ENCODE measurements around the gene FRMD3. TPM values are rescaled to one million over a fixed set of nuclear protein-coding genes. Genes with fewer than 3 reads are reported as not detected.

Gene FRMD3
- total RNA-seq, 1 donor from 2014 or later = 1.9 TPM

DNA sequence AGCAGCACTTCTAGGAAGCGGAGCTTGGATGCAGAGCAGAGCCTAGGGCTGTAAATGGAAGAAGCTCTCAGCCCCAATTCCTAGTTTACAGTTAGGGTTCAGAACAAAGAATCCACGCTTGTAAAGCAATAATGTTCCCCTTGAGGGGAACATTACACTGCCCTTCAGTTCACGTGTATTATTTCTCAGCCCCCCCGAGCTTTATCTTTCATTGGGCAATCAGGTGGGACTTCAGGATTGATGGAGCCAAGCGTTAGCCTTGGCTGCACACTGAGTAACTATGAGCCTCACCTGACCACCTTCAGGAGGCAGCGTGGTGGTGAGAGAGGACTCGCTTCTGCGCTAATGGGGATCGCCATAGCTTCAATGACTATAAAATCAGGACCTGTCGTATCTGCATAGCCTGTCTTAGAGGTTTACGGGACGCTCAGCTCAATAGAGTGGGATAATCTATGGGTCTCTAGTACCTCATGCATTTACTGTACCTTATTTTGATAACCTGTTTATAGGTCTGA, 318.2 kb downstream of the FRMD3 start:
- Mint-ChIP-seq H3K9me3 (peaks cover 8% of the 10 kb centered on the region), H3K4me1 (peaks cover 9% of the 10 kb centered on the region), H3K27ac (no peak overlapping the region), H3K36me3 (peaks cover 2% of the 10 kb centered on the region), H3K27me3 (ENCODE audit: insufficient read depth, low read depth) (peaks cover 6% of the 10 kb centered on the region), H3K4me3 (peak overlapping the region; percentile 96)
- no peak for DNase-seq (ENCODE audit: low spot score)
- peaks cover 7% of the 10 kb centered on the region for H3K27me3 ChIP-seq
- no peaks in the 10 kb centered on the region for H3K4me1 ChIP-seq
- H4K20me1 ChIP-seq (ENCODE audit: low read depth) = no peaks in the 10 kb centered on the region
- H3K27ac ChIP-seq = no peak overlapping the region
- no peaks in the 10 kb centered on the region for H3K79me2 ChIP-seq (ENCODE audit: low read depth)
- no peaks in the 10 kb centered on the region for H3F3A ChIP-seq (ENCODE audit: low read depth)
- peak overlapping the region; percentile 94 for H2AFZ ChIP-seq (replicated peaks)
- peak overlapping the region; percentile 65 for H3K4me3 ChIP-seq
- no peak overlapping the region for H3K9ac ChIP-seq
- no peaks in the 10 kb centered on the region for H3K36me3 ChIP-seq
- TF ChIP-seq EZH2 (IDR thresholded peaks at IDR 0.05) (no peak), EZH2phosphoT487 (IDR thresholded peaks at IDR 0.05) (no peak)
- TF ChIP-seq, protein P1, sequence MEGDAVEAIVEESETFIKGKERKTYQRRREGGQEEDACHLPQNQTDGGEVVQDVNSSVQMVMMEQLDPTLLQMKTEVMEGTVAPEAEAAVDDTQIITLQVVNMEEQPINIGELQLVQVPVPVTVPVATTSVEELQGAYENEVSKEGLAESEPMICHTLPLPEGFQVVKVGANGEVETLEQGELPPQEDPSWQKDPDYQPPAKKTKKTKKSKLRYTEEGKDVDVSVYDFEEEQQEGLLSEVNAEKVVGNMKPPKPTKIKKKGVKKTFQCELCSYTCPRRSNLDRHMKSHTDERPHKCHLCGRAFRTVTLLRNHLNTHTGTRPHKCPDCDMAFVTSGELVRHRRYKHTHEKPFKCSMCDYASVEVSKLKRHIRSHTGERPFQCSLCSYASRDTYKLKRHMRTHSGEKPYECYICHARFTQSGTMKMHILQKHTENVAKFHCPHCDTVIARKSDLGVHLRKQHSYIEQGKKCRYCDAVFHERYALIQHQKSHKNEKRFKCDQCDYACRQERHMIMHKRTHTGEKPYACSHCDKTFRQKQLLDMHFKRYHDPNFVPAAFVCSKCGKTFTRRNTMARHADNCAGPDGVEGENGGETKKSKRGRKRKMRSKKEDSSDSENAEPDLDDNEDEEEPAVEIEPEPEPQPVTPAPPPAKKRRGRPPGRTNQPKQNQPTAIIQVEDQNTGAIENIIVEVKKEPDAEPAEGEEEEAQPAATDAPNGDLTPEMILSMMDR (IDR thresholded peaks at IDR 0.05) = no peak
- H3K4me2 ChIP-seq = peak overlapping the region; percentile 81
- H3K9me3 ChIP-seq (ENCODE audit: low read depth) = no peaks in the 10 kb centered on the region

DNA sequence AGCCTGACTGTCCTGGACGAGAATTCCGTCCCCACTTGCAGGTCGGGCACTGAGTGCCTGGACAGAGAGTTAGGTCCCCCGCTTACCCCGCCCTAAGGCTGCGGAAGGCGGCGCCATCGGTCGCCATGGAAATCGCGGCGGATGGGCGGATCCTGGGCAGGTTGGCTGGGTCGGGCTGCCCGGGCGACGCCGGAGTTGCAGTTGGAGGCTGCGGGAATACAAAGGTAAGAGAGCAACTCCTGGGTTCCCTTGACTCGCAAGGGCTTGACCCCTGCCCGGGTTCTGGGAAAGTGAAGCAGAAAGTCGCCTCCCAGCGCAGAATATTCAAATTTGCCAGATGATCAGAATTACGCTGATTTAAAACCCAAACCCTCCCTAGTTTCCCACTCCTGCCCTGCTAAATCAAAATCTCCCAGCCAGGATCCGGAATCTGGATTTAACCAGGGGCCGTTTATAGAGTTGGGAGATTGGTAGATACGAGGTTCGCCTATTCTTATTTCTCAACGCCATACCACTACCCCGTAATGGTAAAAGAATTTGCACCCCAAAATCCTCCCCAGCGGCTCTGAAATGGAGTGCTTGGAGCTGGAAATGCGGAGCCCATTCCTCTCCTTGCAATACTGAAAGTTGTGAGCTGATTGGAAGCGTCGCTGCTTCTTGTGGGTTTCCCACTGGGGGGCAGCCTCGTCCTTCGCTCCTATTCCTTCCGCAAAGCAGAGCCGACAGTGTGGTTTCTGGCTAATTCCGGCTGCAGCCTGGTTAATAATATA, 318.9 kb downstream of the FRMD3 start:
- no peaks in the 10 kb centered on the region for H4K20me1 ChIP-seq (ENCODE audit: low read depth)
- Mint-ChIP-seq H3K9me3 (peaks cover 10% of the 10 kb centered on the region), H3K4me1 (peaks cover 9% of the 10 kb centered on the region), H3K27me3 (ENCODE audit: insufficient read depth, low read depth) (peaks cover 6% of the 10 kb centered on the region), H3K4me3 (peak overlapping the region; percentile 96), H3K36me3 (peaks cover 2% of the 10 kb centered on the region), H3K27ac (no peak overlapping the region)
- peaks cover 7% of the 10 kb centered on the region for H3K27me3 ChIP-seq
- H3K27ac ChIP-seq = no peak overlapping the region
- H3K9ac ChIP-seq = no peak overlapping the region
- H3K4me1 ChIP-seq = no peaks in the 10 kb centered on the region
- H3K4me3 ChIP-seq = peak overlapping the region; percentile 65
- no peaks in the 10 kb centered on the region for H3K79me2 ChIP-seq (ENCODE audit: low read depth)
- H3K4me2 ChIP-seq = peak overlapping the region; percentile 81
- TF ChIP-seq, protein P1 (IDR thresholded peaks at IDR 0.05) = peak; percentile 62
- TF ChIP-seq EZH2phosphoT487 (IDR thresholded peaks at IDR 0.05) = no peak
- no peaks in the 10 kb centered on the region for H3K9me3 ChIP-seq (ENCODE audit: low read depth)
- no peaks in the 10 kb centered on the region for H3F3A ChIP-seq (ENCODE audit: low read depth)
- no peaks in the 10 kb centered on the region for H3K36me3 ChIP-seq
- H2AFZ ChIP-seq (replicated peaks) = peak overlapping the region; percentile 94
- DNase-seq (ENCODE audit: low spot score) = peak; percentile 88

DNA sequence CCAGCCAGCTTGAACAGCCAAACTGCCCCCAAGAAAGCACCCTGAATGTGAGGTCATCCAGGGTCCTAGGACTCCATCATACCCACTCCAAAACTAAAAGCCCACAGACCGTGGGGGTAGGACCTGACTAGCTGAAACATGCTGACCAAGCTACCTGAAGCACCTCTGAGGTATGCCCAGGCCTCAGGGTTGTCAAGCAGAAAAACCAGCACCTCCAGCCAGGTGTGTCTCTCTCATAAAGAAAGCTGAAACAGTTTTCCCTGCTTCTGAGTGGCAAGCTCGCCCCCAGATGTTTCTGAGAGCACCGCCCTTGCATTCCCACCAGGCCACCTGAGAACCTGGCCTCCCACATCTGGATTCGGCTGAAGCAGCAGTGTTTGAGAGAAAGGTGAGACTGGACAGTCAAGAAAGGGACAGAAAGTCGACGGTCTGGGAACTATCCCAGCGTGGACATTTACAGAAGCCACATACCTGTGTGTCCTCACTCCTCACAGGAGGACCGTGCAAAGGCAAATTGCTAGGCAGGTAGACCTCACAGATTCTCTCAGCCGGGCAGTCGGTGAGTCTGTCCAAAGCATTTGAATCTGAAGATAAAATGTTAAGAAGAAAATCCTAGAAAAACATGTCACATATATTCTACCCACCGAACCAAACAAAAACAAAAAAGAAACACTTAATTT, 319.6 kb downstream of the FRMD3 start:
- Mint-ChIP-seq H3K4me1 (peaks cover 9% of the 10 kb centered on the region), H3K9me3 (peaks cover 10% of the 10 kb centered on the region), H3K36me3 (peaks cover 2% of the 10 kb centered on the region), H3K27me3 (ENCODE audit: insufficient read depth, low read depth) (peaks cover 6% of the 10 kb centered on the region), H3K27ac (no peak overlapping the region), H3K4me3 (peak overlapping the region; percentile 96)
- Histone ChIP-seq H3K4me1 (no peaks in the 10 kb centered on the region), H3K79me2 (ENCODE audit: low read depth) (no peaks in the 10 kb centered on the region), H3K9ac (no peak overlapping the region), H3F3A (ENCODE audit: low read depth) (no peaks in the 10 kb centered on the region), H3K36me3 (no peaks in the 10 kb centered on the region), H3K4me2 (no peak overlapping the region), H2AFZ (replicated peaks) (no peak overlapping the region), H3K27me3 (peaks cover 7% of the 10 kb centered on the region), H3K4me3 (no peak overlapping the region), H3K9me3 (ENCODE audit: low read depth) (no peaks in the 10 kb centered on the region), H4K20me1 (ENCODE audit: low read depth) (no peaks in the 10 kb centered on the region), H3K27ac (no peak overlapping the region)
- TF ChIP-seq EZH2 (IDR thresholded peaks at IDR 0.05) (no peak), EZH2phosphoT487 (IDR thresholded peaks at IDR 0.05) (no peak)
- TF ChIP-seq, protein P1 (IDR thresholded peaks at IDR 0.05) = no peak
- DNase-seq (ENCODE audit: low spot score) = no peak
